Muscle layer of duodenum (tissue), 2 donors: ENCODE results near the gene USP47.

Experiments used
- H3K27ac ChIP-seq: one replicate; pipeline ENCODE4 v1.7.0; 2013; ENCODE audit warnings: mild to moderate bottlenecking, low read length
- H3K27me3 ChIP-seq: one replicate; pipeline ENCODE4 v1.7.0; 2013; ENCODE audit warnings: low read depth, mild to moderate bottlenecking, control low read depth, low read length
- H3K36me3 ChIP-seq, 2 donors: one replicate each; pipeline ENCODE4 v1.7.0; 2013; ENCODE audit warnings: low read length in 2 of 2, control low read depth in 1 of 2, mild to moderate bottlenecking in 1 of 2; ENCODE audit not compliant: insufficient read depth in 2 of 2, control insufficient read depth in 1 of 2
- H3K4me1 ChIP-seq, 2 donors: one replicate each; pipeline ENCODE4 v1.7.0; 2013; ENCODE audit warnings: low read length in 2 of 2, mild to moderate bottlenecking in 2 of 2, control low read depth in 1 of 2, moderate library complexity in 1 of 2; ENCODE audit not compliant: insufficient read depth in 2 of 2, control insufficient read depth in 1 of 2
- H3K4me3 ChIP-seq, 2 donors: one replicate each; pipeline ENCODE4 v1.7.0; 2013; ENCODE audit warnings: low read length in 2 of 2, low read depth in 1 of 2, mild to moderate bottlenecking in 1 of 2
- H3K9me3 ChIP-seq, 2 donors: one replicate each; pipeline ENCODE4 v1.7.0; 2013; ENCODE audit warnings: low read length in 2 of 2, control low read depth in 1 of 2, mild to moderate bottlenecking in 1 of 2; ENCODE audit not compliant: control insufficient read depth in 1 of 2
- donor health status: healthy.

The USP47 gene

DNA sequence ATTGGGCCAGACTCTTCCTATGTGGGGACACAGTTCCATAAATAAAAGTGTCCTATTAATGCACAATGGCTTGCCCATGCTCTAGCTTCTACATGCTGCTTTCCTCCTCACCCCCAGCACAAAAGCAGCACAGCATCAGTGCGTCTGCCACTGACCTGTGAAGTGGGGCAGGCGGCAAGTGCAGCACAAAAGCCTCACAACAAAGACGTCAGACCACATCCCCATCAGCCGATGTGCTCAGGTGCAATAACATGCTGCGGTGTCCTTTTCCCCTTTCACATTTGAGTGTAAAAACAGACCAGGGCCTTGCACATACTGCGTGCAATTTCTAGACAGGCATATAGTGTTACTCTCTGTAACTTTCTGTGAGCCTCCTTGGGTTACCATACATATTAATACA is 153.8 kb downstream of the USP47 start:
- peaks cover 0 to 10% of the 10 kb centered on the region in 2 donors for H3K4me1 ChIP-seq
- H3K27ac ChIP-seq = no peak overlapping the region

DNA sequence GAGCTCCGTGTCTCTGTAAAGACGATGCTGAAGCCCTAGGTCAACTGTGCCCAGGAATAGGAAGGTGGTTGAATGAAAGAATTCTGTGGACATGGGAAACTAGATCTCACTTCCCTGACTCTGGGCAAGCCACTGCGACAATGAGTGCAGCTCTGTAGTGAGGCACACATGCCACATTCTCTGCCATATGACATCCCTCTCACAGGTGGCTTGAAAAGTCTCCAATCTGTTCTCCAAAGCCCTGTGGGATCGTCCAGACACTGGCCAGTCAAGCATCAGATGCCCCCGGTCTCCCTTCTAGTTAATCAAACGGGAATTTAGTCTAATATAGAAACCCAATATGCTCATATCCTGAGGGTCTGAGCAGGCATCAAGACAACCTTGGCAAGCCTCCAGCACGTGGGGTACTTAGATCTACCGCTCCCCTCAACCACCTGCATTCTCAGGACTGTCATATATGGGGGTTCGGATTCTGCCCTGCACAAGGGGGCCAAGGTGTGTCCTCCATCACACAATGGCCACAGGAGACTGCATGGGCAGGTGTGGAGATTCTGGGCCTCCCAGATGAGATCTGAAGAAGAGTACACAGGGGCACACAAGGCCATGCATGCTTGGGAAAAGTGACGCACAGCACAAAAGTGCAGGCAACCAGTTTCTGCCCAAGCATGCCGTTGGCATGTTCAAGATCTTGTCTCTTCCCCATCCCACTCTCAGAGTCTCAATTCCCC is 154.7 kb downstream of the USP47 start:
- peaks cover 0 to 9% of the 10 kb centered on the region in 2 donors for H3K4me1 ChIP-seq
- H3K27ac ChIP-seq = no peak overlapping the region
- no peak overlapping the region for H3K4me3 ChIP-seq
- peaks cover 0 to 5% of the 10 kb centered on the region in 2 donors for H3K36me3 ChIP-seq
- no peaks in the 10 kb centered on the region for H3K9me3 ChIP-seq
- H3K27me3 ChIP-seq = no peaks in the 10 kb centered on the region

More for the DNA sequence above, 153.8 kb downstream of the USP47 start:
- Histone ChIP-seq H3K9me3 (no peaks in the 10 kb centered on the region), H3K36me3 (peaks cover 0 to 5% of the 10 kb centered on the region in 2 donors), H3K4me3 (no peak overlapping the region), H3K27me3 (no peaks in the 10 kb centered on the region)

DNA sequence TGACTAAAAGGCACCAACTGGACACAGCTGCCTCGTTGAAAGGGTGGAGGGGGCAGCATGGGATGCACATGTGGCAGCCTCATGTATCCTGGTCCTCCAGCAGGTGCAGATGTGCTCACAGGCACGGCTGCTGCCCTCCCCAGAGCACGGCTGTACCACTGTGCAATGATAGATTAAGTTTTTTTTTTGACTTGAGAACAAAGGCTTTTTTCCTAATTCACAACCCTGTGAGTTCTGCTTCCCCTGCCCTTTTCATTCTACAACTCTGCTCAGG is 155.2 kb downstream of the USP47 start:
- H3K36me3 ChIP-seq = peaks cover 0 to 5% of the 10 kb centered on the region in 2 donors
- no peaks in the 10 kb centered on the region for H3K27me3 ChIP-seq
- peaks cover 0 to 9% of the 10 kb centered on the region in 2 donors for H3K4me1 ChIP-seq
- no peak overlapping the region for H3K4me3 ChIP-seq
- H3K9me3 ChIP-seq = no peaks in the 10 kb centered on the region
- H3K27ac ChIP-seq = no peak overlapping the region

DNA sequence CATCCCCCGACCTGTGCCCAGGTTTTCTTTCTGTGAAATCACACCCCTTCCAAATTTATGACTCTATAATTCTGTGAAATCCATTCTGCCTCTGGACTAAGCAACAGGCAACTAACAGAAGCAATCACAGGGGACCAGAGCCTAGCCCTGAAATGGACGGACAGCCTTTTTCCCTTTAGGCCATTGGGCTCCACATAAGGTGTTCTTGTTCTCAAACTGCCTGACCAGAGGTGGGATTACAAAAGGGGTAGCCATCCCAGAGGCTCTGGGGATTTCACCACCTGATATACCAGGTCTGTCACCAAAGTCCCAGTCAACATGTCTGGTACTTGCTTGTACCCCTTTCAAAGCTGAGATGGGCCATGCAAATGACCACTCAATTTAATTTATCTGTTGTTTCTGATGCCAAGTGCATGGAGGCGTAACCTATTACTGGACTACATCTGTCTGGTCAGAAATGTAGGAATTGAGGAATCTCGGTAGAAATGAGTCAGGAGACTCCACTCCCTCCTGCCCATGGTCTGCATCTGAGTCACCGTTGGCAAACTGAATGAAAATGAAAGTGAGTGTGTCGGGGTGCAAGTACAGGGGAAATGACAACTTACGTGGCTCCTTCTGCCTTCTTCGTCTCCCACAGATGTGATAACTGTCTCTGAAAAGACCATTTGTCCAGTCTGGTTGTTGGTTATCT is 156.5 kb downstream of the USP47 start:
- Histone ChIP-seq H3K27me3 (no peaks in the 10 kb centered on the region), H3K36me3 (peaks cover 0 to 5% of the 10 kb centered on the region in 2 donors), H3K27ac (no peak overlapping the region), H3K9me3 (no peaks in the 10 kb centered on the region), H3K4me1 (peaks cover 0 to 5% of the 10 kb centered on the region in 2 donors), H3K4me3 (no peak overlapping the region)

DNA sequence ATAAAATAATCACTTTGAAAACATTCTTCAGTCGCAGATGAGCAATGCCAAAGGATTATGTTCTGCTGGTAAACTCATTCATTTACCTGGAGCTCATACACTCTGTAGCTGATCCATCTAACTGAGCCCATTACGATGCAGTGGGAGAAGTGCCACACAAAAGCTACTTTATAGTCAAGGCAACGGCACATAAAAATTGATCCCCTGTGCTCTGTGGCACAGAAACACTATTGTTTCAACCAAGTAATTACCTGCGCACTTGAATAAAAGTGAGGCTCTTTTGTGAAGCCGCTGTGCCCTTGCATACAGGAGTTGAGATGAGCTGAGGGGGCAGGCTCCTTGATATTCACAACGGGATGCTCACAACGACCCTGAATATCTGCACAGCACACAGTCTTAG is 159.4 kb downstream of the USP47 start:
- no peak overlapping the region for H3K4me3 ChIP-seq

DNA sequence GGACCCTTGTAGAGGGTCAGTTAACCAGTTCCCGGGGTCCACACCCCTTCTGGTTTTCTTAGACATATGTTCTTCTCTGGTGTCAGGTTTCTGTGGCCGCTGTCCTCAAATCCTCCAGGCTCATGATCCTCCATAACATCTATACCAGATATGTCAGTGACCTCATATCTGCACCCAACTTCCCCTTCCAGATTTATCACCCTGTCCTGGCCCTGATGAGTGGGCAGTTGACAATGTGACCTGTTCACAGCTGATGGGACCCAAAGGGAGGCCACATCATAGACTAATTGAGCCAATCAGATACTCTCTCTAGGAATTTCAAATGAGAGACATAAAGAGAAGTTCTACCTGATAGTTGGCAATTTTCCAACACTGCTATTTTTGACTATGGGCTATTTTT is 161.6 kb downstream of the USP47 start:
- peaks cover 6% of the 10 kb centered on the region for H3K27me3 ChIP-seq

More for the DNA sequence above, 159.4 kb downstream of the USP47 start:
- H3K4me1 ChIP-seq = no peaks in the 10 kb centered on the region
- H3K36me3 ChIP-seq = no peaks in the 10 kb centered on the region
- no peaks in the 10 kb centered on the region for H3K9me3 ChIP-seq
- no peaks in the 10 kb centered on the region for H3K27me3 ChIP-seq
- H3K27ac ChIP-seq = no peak overlapping the region

DNA sequence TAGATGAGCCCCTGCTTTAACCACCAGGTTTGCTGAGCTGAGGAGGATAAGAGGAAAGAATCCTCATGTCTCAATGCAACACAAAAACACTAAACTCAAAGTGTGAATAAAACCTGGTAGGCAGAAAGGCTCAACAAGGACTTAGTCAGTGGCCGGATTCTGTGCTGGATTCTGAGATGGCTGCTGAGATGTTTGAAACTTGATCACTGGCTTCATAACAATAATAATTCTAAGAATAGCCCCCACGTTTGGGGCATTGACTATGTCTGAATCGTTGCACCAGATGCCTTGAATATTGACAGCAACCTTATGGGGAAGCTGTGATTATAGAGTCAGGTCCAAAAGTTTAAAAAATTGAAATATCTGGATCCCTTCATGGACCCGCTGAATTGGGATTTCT is 162.0 kb downstream of the USP47 start:
- H3K9me3 ChIP-seq = no peaks in the 10 kb centered on the region
- no peak overlapping the region for H3K4me3 ChIP-seq
- H3K27me3 ChIP-seq = peaks cover 6% of the 10 kb centered on the region
- H3K27ac ChIP-seq = no peak overlapping the region
- H3K36me3 ChIP-seq = no peaks in the 10 kb centered on the region
- peaks cover 0 to 4% of the 10 kb centered on the region in 2 donors for H3K4me1 ChIP-seq

More for the DNA sequence above, 161.6 kb downstream of the USP47 start:
- Histone ChIP-seq H3K4me1 (peaks cover 0 to 4% of the 10 kb centered on the region in 2 donors), H3K36me3 (no peaks in the 10 kb centered on the region), H3K4me3 (no peak overlapping the region), H3K27ac (no peak overlapping the region), H3K9me3 (no peaks in the 10 kb centered on the region)

DNA sequence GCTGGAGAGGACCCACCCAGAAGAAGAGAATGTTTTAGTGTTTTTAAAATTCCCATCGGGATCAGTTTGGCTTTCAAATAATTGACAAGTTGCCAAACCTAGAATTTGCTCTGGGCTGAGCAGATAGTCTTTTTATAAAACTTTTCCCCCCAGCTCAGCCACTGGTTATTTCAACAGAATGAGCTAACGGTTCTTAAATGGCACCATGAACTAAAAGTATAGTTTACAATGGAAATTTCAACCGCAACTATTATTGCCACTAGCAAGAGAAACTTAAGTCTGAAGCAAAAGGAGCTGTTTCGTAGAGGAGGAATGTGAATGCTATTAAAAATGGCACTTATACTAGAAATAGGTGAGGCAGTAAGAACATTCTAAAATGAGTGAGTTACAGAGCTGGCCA is 163.3 kb downstream of the USP47 start:
- peaks cover 0 to 4% of the 10 kb centered on the region in 2 donors for H3K4me1 ChIP-seq
- H3K27ac ChIP-seq = no peak overlapping the region
- H3K9me3 ChIP-seq = no peaks in the 10 kb centered on the region
- H3K36me3 ChIP-seq = no peaks in the 10 kb centered on the region
- peaks cover 6% of the 10 kb centered on the region for H3K27me3 ChIP-seq
- no peak overlapping the region for H3K4me3 ChIP-seq

DNA sequence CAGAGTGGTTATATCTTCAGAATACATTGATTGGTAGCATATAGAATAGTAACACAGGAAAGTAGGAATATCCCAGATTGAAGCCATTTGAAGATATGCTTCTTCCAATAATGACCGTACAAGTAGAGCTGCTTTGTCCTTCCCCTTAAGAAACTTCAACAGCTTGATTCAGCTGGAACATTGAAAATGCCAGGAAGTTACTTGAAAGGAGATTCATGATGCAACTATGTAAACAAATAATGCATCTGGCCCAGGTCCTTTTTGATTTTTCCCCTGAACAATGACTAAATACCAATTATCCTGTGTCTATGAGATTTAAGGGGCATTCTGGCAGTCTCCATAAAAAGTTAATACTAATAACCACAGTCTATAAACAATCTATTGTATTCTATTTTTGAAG is 163.7 kb downstream of the USP47 start:
- no peak overlapping the region for H3K4me3 ChIP-seq
- H3K9me3 ChIP-seq = no peaks in the 10 kb centered on the region
- H3K36me3 ChIP-seq = no peaks in the 10 kb centered on the region
- H3K4me1 ChIP-seq = peaks cover 0 to 4% of the 10 kb centered on the region in 2 donors
- H3K27me3 ChIP-seq = peaks cover 6% of the 10 kb centered on the region
- H3K27ac ChIP-seq = no peak overlapping the region

DNA sequence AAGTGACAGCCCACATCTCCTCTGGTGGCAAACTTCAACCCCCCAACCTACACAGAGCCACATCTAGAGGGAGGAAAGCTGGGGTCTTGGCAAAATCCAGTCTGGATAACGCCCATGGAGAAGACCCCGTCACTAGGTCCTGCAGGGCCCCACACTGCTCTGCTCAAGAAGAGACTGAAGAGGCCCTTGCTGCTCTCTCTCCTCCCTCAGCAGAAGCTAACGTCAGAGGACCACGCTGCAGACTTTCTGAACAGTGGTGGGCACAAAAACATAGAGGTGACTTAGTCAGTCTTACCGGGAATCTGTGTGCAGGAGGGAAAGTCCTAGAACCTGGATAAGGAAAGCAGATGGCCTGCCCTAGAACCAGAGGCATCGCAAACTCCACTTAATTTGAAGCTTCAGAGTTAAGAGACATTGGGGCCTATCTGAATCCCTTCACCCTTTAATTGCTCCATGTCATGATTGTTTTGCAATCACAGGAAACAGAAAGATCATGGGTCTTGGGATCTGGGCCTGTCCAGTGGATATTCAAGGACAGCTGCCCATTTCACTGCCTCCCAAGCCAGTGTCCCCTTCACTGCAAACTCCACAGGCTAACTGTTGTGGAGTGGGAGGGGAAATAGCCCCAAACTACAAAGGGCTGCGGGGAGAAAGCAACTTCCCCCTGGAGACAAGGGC is 164.9 kb downstream of the USP47 start:
- Histone ChIP-seq H3K9me3 (no peaks in the 10 kb centered on the region), H3K36me3 (no peaks in the 10 kb centered on the region), H3K27me3 (peaks cover 6% of the 10 kb centered on the region), H3K4me1 (peaks cover 0 to 4% of the 10 kb centered on the region in 2 donors), H3K4me3 (no peak overlapping the region), H3K27ac (no peak overlapping the region)

DNA sequence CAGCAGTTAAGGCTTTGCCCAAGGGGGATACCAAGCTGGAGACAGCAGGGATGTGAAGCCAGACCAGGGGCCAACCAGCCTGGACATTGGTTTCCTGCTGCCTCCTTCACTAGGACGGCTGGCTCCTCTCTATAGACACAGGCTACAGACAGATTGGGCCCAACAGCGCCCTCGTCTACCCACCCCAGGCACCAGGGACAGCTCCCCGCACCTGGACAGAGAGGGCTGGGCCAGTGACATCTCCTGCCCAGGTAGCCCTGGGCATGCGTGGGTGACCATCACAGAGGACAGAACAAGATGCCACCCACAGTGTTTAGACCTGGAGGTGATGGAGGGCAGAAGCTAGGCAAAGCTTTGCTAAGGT is 165.4 kb downstream of the USP47 start:
- H3K27me3 ChIP-seq = peaks cover 6% of the 10 kb centered on the region
- peak overlapping the region in 1 of 2 donors; percentile 54 for H3K4me3 ChIP-seq
- peaks cover 0 to 4% of the 10 kb centered on the region in 2 donors for H3K4me1 ChIP-seq
- no peak overlapping the region for H3K27ac ChIP-seq
- H3K9me3 ChIP-seq = no peaks in the 10 kb centered on the region
- H3K36me3 ChIP-seq = no peaks in the 10 kb centered on the region
